AG10803 (cell line): ENCODE results near the gene ZBTB21.

Source experiments
- DNase-seq: peaks from one replicate; pipeline ENCODE4 v3.0.0; 2010; ENCODE audit warnings: low read depth
- H3K4me3 ChIP-seq: 2 replicates; pipeline ENCODE4 v1.5.1; 2011; ENCODE audit warnings: mild to moderate bottlenecking, low read length, control low read depth
- TF ChIP-seq, protein P1 (sequence below): conservative IDR thresholded peaks from 2 replicates; pipeline ENCODE4 v1.5.1; 2011; ENCODE audit warnings: mild to moderate bottlenecking, low read length, control low read depth, inconsistent platforms

ZBTB21 gene

DNA sequence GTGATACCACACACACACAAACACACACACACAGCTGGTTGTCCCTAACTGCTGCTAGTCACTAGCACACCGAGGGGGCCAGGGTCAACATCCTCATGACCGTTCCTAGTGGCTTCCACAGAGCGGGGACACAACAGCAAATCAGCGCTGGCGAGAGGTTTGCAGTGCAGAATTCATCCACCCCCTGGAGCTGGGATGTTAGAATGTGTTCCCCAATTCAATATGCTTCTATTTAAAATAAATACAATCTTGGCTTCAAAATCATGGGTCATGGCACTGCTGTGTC, 40.1 kb downstream of the ZBTB21 start:
- TF ChIP-seq, protein P1, sequence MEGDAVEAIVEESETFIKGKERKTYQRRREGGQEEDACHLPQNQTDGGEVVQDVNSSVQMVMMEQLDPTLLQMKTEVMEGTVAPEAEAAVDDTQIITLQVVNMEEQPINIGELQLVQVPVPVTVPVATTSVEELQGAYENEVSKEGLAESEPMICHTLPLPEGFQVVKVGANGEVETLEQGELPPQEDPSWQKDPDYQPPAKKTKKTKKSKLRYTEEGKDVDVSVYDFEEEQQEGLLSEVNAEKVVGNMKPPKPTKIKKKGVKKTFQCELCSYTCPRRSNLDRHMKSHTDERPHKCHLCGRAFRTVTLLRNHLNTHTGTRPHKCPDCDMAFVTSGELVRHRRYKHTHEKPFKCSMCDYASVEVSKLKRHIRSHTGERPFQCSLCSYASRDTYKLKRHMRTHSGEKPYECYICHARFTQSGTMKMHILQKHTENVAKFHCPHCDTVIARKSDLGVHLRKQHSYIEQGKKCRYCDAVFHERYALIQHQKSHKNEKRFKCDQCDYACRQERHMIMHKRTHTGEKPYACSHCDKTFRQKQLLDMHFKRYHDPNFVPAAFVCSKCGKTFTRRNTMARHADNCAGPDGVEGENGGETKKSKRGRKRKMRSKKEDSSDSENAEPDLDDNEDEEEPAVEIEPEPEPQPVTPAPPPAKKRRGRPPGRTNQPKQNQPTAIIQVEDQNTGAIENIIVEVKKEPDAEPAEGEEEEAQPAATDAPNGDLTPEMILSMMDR = no peak
- H3K4me3 ChIP-seq = no peak overlapping the region
- no peak for DNase-seq

DNA sequence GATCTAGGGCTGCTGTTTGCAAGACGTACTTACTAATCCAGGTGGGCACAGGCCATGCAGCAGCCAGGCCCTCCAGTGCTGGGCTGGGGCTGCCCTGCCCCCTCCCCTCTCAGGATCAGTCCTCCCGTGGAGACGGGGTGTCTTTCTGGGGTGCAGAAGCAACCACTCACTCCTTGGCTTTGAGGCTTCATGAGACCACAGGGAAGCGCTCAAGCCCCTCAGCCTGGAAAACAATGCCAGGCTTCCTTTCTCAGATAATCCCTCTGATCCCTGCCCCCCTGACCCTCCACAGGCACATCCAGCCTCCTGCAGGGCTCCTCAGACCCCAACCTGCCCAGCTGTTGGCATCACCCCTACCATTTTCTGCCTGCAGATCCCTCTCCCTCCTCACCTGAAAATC, 42.5 kb downstream of the ZBTB21 start:
- TF ChIP-seq, protein P1 = no peak
- no peak for DNase-seq
- H3K4me3 ChIP-seq = no peak overlapping the region

- H3K4me3 ChIP-seq = no peak overlapping the region
- no peak for DNase-seq
- TF ChIP-seq, protein P1 = no peak
Observed at GRCh38 chr21:41966872-41967621, 43.1 kb downstream of the ZBTB21 start.

DNA sequence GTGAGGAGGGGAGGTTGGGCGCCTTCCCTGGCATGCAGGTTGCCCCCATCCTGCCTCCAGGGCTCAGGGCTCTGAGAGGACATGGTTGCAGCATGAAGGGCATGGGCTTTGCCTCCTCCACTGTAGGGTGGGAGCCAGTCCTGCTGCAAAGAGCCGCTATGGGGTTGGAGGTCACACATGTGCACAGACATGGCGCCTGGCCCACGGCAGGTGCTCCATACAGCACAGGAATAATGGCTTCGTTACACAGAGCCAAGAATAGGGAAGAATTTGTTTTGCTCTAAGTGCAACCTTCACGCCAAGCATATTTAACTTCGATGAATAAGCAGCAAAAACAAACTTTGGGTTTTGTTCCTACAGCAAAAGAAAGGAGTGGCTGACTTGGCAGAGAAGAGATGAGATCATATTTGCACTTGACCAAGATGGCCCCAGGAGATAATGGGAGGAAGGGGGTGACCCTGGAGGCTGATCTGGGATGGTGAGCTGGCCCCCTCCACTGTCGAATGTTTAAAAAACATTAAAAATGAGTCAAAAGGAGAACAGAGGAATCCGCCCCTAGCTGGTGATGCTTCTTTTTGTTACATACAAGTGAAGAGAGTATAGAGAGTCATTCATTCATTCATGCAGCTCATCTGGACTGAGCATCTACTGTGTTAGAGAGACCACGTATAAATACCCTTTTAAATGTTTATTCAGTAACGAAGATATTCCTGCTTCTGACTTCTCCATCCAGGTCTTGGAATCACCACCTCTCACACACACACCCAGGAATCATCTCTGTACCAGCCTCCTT, 43.9 kb downstream of the ZBTB21 start:
- TF ChIP-seq, protein P1 = no peak
- H3K4me3 ChIP-seq = no peak overlapping the region
- no peak for DNase-seq

- TF ChIP-seq, protein P1 = no peak
- H3K4me3 ChIP-seq = no peak overlapping the region
Observed at GRCh38 chr21:41965461-41966013, 44.6 kb downstream of the ZBTB21 start.

DNA sequence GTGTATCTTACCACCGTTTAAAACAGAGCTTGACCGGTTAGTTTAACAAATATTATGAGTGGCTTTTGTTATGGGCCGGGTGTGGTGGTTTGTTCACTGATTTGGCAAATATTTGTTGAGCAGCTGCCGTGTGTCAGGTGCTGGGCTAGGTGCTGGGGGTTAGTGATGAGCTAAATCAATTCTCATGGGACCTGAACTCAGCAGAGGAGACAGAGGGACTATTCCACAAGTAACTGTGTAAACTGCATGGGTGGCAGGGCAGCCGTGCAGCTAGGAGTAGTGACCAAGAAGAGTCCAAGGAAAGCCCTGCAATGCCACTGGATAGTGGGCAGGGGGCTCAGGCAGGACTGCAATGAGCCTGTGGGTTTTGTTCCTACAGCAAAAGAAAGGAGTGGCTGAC, 45.1 kb downstream of the ZBTB21 start:
- DNase-seq = no peak
- no peak overlapping the region for H3K4me3 ChIP-seq
- TF ChIP-seq, protein P1 = no peak

More at GRCh38 chr21:41965461-41966013, 44.6 kb downstream of the ZBTB21 start:
- DNase-seq = no peak
